HG03575 (cell line): ENCODE data around the gene PRKN.
"Not testable (repeated sequence)": the region's sequence is repeated elsewhere in the genome, so short reads cannot be mapped to it uniquely, and the experiment has no call there.

Experiments used
- ATAC-seq: cut with Tn5 transposase; IDR thresholded peaks from one replicate; pipeline ENCODE4 v1.9.1; 2021; ENCODE audit not compliant: unreplicated experiment, insufficient number of reproducible peaks, low FRiP score; ENCODE audit errors: extremely low read depth

Gene PRKN

DNA sequence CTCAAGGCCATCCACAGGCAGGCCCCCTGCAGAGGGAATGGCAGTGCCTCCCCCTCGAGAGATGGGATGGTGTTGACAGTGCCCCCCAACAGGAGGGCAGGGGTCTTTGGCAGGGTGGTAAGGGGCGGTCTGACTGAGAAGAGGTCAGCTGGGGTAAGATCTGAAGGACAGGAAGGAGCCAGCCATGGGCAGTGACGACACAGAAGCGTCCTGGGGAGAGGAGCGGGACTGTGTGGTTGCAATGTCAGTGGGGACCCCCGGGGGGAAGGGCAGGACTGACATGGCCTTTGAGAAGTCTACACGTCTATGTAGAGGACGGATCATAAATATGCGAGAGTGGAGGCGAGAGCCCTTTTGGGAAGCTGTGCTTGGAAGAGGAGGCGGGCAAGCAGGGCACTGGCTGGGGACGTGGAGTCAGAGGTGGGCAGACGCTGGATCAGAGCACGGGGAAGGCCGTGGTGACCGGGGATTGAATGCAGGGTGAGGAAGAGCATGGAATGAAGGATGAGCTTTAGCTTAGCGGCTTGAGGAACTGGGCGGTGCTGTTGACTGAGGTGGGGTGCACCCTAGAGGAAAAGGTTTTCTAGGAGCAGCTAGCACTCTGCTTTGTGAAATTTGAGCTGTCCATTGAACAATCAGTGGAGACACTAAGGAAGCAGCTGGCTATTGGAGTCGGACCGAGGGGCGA, 1371.3 kb downstream of the PRKN start:
- no peak for ATAC-seq

DNA sequence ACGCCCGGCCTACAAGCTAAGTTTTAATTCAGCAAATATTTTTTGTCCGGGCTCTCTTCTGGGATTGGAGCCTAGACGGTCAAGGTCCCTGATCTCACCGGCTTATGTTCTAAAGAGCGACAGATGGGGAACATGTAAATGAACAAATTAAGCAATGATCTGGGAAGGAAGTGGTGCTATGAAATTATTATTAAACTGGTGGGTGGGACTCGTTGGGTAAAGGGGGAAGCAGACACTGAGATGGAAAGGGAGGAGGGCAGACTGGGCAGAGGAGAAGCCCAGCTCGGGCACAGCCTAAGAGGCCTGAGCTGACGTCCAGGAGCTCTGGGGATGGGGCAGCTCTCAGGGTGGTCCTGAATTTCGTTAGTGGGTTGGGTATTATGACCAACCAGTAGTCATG, 1371.9 kb downstream of the PRKN start:
- no peak for ATAC-seq

GRCh38 chr6:161354956-161355355, 1372.6 kb downstream of the PRKN start:
- ATAC-seq = no peak

DNA sequence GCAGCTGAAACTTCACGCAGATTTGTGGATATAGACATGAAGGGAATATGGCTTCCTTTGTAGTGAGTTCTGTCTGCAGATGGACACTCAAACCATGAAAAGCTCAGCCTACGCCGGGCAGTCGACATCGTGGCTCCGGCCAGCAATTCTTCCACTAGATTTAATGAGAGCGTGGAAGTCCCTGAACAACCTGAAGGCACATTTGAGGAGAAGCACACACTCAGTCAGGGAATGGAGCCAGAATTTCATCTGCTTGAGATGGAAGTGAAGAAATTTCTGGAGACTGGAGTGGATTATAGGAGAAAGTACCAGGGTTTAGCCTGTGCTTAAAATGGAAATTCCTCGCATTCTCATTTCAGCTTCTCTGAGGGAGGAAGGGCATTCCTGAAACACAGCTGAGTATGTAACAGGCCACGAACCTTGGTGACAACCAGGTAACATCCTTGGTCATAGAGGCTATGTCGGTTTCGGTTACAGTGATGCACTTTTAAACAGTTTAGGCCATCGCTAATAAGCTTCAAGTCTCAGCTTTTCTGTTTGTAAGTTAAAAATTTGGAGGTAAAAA, 1373.2 kb downstream of the PRKN start:
- ATAC-seq = no peak

DNA sequence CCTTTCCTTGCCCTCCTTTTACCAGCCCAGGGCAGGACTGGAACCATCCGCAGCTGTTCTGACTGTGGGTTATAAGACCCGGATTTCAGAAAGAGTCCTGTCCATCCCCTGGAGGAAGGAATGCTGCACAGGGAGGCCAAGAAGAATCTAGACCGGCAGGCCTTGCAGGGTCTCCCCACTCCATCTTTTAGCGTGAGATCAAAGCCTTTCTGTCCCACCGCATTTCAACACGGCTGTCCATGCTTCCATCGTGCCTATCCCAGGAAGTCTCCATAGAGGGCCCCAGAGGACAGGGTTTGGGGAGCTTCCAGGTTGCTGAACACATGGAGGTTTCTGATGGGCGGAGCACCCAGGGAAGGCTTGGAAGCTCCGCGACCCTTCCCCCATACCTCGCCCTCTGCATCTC, 1374.4 kb downstream of the PRKN start:
- no peak for ATAC-seq

DNA sequence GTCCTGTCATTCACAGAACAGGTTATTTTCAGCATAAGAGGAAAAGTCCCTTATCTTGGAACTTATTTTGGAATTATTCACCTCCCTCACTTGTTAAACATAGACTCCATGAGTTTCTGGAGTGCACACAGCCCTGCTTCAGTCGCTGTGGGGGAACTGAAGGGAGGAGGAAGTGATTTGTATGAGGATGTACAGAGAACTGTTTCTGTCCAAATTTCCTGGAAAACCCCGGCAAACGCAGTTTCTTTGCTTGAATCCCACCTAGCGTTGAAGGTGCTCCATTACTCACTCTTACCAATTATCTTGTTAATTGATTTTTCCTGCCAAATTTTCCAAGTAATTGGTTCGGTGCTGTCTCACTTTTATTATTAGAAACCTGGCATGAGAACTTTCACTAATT, 1375.7 kb downstream of the PRKN start:
- ATAC-seq = no peak

- ATAC-seq = no peak
Measured at GRCh38 chr6:161349886-161350285, 1377.7 kb downstream of the PRKN start.

DNA sequence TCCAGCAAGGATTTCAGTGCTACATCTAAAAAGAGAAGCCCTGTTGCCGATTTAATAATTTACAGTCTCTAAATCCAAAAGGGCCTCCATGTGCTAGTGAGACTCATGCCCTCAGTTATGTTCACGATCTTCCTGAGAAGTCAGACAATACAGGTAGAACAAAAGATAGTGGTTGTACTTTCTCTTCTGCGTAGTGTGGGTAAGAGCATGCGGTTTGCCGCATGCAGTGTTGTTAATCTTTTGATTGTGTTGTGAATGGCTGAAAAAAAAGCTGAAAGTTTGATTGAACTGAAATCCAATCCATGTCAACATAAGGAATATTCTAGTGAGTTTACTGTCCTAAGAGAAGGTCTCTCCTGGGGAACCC, 1379.0 kb downstream of the PRKN start:
- no peak for ATAC-seq

DNA sequence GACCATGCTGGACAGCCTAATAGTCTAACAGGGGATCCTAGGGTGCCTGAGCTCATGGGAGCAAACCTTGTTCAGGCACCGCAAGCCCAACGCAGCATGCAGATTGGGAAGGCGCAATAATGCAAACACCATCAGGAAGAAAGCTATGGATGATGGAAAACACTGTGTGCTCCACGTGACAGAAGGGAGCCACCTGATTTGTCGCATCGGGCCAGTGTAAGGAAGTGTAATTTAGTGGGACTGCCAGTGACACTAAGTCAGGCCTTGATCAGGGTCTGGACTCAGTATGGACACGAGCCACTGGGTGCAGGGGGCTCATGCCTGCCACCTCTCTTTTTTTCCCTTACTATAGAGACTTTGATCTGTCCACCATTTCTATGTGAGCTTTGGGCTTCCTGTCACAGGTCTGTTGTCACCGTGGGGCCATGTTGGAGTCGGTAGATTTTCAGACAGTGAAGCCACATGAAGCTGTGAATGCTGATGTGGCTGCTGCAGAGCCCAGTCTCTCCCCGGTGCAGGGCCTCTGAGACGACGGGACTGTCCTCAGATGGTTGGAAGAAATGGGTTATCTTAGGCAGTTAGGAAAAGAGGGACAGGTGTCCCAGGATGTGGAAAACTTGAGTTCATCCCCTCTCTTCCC, 1379.5 kb downstream of the PRKN start:
- no peak for ATAC-seq

- no peak for ATAC-seq
Measured at GRCh38 chr6:161347125-161347524, 1380.4 kb downstream of the PRKN start.

GRCh38 chr6:161346717-161347116, 1380.8 kb downstream of the PRKN start:
- no peak for ATAC-seq

GRCh38 chr6:161344626-161345025, 1382.9 kb downstream of the PRKN start:
- no peak for ATAC-seq

- no peak for ATAC-seq
Measured at GRCh38 chr6:161342039-161342438, 1385.5 kb downstream of the PRKN start.

GRCh38 chr6:161341638-161342037, 1385.9 kb downstream of the PRKN start:
- ATAC-seq = no peak

DNA sequence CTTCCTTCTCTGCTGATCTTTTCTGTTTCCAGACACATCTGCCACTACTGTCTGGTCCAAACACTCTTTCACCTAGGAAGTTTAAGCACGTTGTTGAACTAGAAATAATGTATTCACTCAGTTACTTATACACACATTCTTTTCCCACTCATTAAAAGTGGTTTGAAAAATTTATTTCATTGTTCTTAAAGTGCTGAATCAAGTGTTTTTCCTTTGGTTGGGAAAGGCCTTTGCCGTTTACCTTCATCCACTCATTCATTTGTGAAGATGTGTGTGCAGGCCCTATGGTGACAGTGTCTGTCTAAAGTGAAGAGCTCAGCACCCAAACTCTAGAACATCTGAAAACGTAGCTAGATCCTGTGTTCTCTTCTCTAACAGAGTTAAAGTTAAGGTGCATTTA, 1389.6 kb downstream of the PRKN start:
- ATAC-seq = no peak

GRCh38 chr6:161336479-161336878, 1391.1 kb downstream of the PRKN start:
- ATAC-seq = no peak

- no peak for ATAC-seq
Measured at GRCh38 chr6:161333410-161333809, 1394.2 kb downstream of the PRKN start.

DNA sequence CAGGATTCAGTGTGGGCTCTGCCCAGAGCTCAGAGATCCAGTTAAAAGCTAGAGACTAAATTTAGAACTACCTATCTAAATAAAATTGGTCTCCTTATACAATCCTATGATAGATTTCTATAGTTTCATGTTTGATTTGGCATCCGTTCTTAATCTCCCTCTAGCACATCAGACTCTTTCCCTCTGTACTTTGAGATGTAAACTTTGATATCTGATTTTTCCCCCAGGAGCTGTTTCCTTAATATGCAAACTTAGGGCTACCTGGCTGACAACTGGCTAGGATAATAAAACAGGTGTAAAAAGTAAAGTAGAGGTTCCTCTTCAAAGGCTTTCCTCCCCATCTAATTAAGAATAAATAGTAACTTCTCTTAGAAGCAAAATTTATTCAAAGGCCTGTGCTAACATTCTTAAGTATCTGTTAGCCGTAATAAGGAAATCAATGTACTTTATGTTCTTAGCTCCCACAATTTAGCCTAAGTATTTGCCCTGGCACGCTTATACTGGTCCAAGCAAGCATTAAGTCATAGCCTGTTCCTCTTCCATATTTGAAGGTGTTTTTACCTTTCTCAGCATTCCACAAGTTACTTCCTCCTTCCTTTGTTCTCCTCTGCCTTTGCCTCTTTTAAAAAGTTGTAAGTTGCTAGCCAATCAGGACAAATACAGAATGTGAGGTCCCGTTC, 1396.0 kb downstream of the PRKN start:
- ATAC-seq = not testable (repeated sequence)

DNA sequence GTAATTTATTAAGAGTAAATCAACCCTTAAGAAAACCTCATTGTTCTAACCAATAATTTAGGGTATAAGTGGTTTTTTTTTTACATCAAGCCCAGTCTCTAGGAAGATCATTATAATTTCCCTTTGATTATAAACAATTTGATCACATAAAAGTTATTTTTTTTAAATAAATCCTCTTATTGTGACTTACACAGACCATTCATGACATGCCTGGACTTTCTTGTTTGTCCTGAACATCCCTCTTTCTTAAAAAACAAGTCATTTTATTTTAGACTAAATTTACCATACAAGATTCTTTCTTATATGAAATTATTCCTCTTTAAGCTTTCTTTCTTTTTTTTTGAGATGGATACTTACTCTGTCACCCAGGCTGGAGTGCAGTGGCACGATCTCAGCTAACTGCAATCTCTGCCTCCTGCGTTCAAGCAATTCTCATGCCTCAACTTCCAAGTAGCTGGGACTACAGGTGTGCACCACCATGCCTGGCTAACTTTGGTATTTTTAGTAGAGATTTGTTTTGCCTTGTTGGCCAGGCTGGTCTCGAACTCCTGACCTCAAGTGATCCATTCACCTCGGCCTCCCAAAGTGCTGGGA, 1400.1 kb downstream of the PRKN start:
- no peak for ATAC-seq

GRCh38 chr6:161319231-161319630, 1408.3 kb downstream of the PRKN start:
- ATAC-seq = no peak
